NCI-H128 (cell line): Measurements from ENCODE around the gene PABPN1L.

ENCODE experiments used
- DNase-seq: peaks from one replicate; lab custom pipeline; 2025; ENCODE audit not compliant: unreplicated experiment; lab: John Stamatoyannopoulos, UW

PABPN1L gene

DNA sequence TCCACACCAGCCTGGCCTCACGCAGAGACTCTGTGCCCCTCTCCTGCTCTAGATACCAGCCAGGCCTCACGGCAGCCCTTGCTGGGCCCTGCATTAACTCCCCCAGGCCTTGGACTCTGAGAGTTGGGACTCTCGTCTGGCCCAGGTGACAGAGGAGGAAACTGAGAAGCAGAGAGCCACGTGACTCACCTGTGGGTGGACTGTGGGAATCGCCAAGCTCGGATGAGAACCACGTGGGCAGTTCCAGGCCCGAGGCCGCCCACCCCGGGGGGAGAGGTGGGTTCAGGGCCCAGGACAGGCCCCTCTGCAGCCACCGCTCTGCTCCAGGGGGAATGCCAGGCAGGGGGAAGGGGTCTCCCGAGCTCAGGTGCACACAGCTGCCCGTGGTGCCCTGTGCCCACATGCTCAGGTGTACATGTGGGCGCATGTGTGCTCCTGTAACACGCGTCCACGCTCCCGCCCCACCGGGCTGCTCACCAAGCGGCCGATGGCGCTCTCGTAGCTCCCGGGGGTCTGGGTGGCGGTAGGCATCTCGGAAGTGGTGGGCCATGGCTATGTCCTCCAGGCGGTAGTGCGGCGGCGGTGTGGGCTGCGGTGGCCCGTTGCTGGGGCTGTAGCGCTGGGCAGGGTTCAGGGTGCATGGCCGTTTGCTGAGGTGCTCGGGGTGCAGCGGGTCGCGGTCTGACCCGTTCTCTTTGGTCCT lies 18.3 kb upstream of the PABPN1L start:
- DNase-seq = no peak

DNA sequence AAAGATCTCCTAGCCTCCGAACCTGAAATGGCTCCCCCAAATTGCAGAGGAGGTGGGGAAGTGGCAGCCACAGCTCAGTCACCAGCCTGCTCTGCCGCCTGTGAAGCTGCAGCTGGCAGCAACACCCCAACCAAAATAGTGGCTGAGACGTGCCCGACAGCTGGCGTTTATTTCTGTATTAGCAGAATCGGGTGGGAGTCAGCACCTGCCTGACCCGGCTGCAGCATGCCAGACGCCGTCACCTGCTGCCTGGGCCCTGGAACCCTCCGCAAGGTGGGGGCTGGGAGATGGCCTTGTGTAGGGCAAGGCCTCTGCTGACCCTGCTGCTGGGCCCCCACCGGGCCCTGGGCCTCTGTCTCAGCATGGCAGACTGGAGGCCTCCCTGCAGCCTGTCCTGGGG lies 17.5 kb upstream of the PABPN1L start:
- no peak for DNase-seq

DNA sequence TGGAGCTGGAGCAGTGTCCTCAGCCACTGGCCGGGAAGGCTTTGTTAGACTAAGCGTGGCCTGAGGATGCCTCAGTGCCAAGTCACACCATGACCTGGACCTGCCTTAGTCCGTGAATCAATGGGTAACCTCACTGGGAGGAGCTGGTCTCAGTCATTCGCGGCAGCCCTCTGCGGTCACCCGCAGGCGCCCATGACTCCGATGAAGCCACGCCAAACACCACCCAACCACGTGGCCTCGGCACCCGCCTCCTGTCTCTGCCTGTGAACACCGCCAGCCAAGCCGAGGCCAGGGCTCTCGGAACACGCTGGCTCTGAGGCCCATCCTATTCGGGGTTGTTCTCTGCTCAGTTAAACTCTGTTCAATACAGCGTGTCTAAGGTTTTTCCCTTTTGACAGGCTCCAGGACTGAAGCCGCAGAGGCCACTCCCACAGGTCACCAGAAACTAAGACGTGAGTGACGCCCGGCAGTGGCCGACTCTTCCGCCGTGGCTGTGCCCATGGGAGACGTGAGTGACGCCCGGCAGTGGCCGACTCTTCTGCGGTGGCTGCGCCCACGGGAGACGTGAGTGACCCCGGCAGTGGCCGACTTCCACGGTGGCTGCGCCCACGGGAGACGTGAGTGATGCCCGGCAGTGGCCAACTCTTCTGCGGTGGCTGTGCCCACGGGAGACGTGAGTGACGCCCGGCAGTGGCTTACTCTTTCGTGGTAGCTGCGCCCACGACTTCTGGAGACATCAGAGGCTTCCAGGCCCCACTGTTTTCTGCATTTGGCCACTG lies 16.8 kb upstream of the PABPN1L start:
- no peak for DNase-seq

DNA sequence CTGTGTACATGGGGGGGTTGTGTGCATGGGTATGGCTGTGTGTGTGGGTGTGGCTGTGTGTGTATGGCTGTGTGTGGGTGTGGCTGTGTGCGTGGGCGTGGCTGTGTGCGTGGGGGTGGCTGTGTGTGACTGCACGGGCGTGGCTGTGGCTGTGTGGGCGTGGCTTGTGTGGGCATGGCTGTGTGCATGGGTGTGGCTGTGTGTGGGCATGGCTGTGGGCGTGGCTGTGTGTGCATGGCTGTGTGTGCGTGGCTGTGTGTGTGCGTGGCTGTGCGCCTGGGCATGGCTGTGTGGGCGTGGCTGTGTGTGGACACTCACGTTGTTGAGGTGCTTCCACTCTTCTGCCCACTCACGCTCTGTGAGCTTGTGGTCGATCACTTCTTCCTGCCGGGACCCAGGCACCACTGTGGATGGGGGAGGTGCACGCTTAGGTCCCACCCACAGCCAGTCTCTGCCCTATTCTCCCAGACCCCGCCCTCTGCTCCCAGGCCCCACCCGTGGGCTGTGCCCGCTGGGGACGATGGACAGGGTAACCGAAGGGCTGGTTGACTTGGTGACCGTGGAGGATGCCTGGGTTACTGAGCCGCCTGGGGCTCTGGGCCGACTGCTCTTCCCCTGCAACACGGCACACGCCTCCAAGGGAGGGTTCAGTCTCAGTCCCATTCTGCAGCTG lies 16.0 kb upstream of the PABPN1L start:
- no peak for DNase-seq

DNA sequence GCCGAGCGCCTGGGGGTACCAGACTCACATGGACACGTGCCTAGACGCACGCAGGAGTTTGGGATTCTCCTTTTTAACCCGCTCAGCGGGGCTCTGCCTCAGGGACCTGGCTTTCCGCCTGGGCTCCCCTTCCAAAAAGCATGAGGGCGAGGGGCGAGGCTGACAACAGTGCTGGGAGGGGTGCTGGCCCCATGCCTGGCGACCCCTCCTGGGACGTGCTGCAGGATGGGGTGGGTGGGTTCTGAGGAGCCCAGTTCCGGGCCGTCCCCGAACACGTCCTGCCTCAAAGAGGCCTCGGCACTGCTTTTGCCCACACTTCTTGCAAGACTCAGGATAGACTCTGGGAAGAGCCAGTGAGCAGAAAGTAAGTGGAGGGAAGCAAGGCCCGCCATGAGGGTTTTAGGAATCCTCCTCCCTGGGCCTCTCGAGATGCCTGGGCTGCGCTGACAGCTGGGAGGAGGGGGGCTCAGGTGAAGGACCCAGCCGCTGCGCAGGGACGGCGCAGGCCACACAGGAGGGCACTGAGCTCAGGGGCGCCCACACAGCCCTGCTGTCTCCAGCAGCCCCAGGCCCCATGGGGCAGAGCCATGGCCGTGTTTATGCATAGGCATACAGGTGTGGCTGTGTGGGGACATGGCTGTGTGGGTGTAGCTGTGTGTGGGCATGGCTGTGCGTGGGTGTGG lies 15.4 kb upstream of the PABPN1L start:
- DNase-seq = no peak

DNA sequence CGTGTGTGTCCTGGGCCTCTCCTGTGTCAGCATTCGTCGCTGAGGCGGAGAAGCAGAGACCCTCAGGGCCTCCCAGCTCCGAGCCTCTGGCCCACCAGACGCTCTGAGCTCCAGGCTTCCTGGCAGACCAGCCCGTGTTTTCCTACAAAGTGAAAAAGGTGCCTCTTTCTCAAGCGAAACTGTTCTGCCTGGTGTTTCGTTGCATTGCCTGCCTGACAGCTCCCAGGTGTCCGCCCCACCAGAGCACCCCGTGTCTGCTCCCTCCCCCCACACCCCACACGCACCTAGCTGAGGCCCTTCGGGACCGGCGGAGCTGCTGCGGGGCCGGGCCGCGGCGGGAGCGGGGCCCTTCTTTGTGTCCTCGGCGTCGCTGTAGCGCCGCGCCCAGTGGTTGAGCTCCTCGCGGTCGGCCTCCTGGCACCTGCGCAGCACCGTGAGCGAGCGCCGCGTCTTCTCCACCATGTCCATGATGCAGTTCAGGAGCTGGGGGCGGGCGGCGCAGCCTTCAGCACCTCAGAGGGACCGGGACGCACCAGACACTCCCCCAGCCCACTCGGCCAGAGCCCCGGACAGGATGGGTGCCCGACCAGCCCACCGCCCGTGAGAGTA lies 14.7 kb upstream of the PABPN1L start:
- DNase-seq = no peak

DNA sequence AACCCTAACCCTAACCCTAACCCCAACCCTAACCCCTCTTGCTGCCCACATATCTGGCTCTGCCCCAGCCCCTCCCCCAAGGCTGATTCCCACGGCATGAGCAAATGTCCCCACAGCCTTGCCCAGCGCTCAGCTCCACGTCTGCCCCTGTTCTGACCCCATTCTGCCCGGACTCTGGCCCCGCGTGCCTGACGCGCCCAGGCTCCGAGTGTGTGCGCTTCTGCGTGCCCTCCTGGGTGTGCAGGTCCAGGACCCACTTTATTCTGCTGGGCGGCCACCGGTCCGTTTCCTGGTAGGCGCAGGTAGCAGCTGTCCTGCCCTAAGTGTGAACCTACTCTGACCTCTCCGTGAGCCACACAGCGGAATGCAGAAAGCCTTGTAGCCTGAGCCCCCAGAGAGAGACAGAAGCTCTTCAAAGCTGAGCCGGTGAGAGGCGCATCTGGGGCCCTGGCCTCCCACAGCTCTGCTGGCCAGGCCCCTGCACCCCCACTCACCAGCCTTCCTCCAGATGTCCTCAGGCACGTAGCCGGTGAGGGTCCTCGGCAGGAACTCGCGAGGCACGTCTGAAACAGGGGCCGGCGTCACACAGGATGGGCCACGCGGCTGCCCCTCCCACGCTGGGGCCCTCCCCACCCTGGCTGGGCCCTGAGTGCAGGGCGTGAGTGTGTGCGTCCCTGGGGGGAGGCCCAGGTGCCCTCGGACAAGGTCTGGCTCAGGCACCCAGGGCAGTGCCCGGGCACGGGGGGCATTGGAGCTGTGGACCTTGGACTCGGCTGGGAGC lies 14.0 kb upstream of the PABPN1L start:
- DNase-seq = no peak

DNA sequence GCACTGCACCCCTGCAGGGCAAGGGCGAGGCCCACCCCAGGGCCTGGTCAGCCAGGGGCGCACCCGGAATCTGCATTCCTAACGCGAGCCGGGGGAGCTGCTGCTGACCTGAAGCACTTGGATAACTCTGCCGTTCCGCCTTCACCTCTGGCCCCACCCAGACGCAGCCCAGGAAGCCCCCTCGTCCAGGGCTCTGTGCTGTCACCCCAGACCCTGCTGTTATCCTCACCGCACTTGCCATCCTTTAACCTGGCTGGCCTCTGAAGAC lies 13.3 kb upstream of the PABPN1L start:
- DNase-seq = no peak

DNA sequence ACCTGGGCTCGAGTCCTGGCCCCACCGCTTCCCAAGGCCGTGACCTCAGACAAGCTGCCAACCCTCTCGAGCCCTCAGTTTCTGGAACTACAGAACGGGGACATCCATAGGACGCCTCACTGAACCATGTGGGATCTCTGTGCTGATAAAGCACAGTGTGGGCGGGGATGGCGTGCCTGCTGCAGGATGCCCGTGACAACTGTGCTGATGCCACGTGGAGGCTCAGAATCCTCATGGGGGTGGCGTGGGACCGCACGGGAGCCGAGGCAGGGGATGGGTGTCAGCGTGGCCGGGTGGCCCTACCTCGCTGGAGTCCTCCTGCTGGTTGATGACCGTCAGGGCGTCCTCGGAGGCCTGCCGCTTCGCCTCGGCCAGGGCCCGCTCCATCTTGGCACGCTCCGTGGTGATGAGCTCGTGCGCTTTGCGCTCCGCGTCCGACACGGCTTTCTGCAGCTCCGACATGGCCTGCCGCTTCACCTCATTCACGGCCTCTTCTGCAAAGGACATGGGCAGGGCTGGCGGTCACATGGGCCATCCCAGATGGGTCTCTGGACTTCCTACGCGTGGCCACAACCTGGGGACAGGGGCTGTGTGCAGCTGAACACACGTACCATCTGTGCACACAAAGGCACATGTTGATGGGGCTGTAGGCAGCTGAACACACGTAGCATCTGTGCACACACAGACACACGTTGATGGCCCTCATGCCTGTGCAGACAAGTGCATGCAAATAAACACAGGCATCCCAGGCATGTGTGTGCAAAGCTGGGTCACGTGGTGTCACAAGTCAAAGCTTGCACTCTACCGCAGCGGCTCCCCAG lies 12.7 kb upstream of the PABPN1L start:
- DNase-seq = no peak

DNA sequence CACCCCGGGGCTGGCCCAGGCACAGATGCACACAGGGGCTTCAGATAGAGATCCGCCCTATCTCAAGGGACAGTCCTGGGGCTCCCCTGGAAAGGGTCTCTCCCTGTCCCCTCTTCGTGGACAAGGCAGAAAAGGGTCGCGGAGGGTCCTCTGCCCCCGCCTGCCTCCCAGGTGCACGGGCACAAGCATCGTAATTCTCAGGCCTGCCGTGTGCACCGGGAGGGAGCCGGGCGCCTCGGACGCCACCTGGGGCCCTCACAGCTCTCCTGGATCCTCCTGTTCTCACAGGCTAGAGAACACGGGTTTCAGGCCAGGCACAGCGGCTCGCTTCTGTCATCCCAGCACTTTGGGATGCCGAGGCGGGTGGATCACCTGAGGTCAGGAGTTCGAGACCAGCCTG lies 11.9 kb upstream of the PABPN1L start:
- no peak for DNase-seq

DNA sequence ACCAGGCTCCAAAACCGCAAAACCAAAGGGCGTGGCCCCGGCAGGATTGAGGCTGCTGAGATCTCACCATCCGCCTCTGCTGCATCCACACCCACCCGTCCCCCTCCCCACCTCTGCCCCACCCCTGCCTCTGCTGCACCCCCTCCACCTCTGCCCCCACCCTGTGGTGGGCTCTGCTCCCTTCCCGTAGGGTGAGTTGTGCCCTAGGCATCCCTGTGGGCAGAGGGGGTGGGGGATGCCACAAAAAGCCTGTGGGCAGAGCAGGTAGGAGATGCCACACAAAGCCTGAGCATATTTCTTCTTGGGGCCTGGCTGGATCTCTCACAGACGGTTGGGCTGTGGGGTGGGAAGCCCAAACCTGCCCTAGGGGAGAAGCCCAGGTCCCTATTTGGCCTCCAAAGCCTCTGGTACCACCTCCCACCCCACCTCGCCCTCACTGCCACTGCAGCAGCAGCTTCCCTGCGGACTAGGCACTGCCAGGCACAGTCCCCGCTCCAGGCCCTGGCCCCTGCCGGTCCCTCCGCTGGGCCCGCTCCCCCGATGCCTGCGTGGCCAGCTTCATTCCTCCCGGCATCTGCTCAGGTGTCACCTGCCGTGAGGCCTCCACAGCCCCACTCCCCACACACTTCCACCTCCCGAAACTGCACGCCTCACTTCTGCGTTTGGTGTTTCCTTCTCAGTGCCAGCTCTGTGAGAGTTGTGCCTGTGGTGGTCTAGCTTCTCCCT lies 11.3 kb upstream of the PABPN1L start:
- DNase-seq = no peak

DNA sequence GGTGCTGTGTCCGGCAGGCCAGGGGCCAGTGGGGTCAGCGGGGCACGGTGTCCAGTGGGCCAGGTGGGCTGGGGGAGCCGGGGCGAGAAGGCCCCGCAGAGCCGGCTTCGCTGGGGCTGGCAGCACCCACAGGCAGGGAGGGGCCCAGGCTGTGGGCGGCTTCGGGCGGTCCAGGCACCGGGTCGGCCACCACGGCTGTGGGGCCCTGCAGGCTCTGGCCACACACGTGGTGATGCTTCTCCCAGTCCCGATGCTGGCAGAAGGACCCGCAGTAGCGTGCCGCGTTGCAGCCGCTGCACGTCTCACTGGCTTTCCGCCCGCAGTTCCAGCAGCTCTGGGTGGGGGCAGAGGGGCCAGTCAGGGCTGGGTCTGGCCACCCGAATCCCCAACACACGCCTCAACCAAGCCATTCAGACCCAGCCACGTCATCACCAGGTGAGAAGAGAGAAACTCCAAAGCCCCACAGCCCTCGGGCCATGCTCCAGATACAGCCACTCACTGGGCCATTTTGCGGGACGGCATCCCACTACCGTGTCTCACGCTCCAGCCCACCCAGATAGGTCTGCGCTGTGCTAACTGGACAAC lies 10.6 kb upstream of the PABPN1L start:
- DNase-seq = no peak

DNA sequence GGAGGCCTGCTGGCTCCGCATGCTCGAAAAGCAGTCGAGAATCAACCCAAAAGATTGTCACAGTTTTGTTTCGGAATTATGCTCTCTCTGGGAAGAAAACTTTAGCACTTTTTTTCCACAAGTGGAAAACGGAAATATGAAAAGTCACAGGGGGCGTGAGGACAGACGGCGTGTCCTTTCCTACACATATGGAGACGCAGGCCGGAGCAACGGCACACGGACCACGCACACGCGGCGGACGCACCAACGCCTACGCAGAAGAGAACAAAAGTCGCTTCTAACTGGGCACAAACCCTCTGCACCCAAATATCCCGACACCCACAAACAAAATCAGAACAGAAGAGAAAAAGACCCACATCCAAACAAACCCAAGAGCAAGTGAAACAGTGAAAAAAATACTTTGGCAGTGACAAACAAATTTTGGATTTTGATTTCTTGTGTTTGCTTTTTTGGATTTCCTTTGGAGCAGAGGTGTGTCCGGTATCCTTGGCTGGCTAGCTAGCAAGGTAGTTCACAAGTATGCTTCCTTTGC lies 9.3 kb upstream of the PABPN1L start:
- no peak for DNase-seq

DNA sequence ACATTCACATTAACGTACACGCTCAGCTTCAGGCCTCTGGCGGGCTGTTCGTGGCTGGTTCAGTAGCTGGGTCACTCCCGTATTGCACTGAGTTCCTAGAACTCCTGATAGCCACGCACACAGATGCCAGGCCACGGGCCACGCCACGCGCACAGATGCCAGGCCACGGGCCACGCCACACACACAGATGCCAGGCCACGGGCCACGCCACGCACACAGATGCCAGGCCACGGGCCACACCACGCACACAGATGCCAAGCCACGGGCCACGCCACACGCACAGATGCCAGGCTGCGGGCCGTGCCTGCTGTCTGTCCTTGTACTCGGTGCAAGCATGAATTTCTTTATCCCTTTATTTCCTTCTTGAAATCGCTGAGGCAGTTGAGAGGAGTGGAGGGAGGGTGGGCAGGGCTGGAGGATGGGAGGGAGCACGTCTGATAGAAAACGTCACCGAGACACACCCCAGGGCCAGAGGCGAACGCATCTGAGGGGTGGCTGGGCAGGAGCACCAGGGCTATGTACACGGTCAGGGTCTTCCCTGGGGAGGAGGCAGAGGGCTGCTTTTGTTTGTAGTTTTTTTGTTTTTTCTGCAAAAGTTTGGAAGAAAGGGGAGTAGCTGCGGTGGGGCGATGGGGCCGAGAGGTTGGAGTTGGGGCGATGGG lies 8.6 kb upstream of the PABPN1L start:
- DNase-seq = no peak

DNA sequence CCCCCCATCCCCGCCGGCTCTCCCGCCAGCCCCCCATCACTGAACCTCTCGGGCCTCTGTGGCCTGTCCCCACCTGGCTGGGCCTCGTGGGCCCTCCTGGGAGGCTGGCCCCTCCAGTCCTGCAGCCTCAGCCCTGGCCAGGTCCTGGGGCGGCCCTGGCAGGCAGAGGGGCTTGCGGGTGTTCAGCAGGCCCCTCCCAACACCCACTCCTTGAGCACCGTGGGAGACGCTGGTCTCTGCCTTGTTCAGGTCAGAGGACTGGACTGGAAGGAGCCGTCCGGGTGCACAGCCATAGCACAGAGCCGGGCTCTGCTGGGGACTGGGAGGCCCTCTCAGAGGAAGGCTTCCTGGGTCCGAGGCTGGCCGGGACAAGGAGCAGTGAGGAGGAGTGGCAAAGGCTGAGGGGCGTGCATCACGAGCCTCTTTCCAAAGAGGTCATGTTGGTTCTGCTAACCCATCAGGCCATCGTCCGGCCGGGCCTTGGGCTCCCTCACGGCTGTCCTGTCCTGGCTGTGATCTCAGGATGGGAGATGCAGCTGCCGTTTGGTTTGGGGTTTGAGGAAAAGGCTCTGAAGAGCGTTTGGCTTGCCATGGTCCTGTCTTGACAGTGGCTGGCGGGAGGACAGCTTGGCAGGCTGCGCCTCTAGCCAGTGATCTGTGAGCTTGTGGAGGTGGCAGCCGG lies 6.3 kb upstream of the PABPN1L start:
- DNase-seq = no peak

DNA sequence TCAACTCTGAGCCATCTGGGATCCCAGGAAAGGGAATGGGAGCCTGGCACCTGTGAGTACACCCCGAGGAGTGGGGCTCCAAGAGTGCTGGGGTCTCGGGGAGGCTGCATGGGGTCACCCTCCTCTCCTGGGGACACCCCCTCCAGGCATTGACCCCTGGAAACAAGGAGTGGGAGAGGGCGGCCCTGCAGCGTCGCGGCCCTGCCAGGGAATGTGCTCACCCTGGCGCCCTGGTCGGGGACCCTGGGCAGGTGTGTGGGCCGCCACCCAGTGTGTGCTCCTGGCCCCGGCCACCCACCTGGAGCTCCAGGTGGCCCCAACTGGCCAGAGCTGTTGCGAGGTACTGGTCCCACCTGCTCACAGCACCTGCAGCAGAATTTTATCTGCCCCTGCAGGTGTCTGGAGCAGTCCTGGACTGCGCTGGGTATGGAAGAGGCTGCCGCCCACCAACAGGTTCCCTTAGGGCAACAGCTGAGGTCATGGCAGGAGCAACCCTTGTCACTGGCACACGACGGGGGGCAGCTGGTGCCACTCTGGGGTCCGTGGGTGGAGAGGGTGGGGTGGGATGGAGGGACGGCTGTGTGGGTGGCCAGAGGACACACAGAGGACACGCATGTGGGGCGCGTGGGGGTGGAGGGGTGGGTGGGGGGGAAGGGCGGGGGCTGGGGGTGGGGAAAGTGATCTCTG lies 5.4 kb upstream of the PABPN1L start:
- DNase-seq = no peak

DNA sequence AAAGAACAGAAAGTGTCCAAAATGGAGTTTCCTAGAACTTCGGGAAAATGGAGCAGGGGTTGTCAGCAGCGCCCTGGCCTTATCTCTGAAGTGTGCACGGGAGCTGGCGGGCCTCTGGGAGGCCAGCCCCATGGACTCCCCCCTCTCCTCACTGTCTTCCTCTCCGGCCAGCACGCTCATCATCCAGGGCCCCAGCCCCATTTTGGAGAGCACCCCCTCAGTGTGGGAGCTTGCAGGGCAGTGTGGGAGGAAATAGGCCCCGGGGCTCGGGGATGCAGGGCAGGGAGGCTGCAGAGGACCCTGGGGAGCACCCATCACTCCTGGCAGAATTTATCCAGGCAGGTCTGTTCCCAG lies 4.9 kb upstream of the PABPN1L start:
- no peak for DNase-seq
